ENCODE measurements around the gene KLHL29. TPM values are rescaled to one million over a fixed set of nuclear protein-coding genes. Genes with fewer than 3 reads are reported as not detected.

KLHL29 gene
- polyA plus RNA-seq, 1 donor from 2014 or later: 42.4 TPM

DNA sequence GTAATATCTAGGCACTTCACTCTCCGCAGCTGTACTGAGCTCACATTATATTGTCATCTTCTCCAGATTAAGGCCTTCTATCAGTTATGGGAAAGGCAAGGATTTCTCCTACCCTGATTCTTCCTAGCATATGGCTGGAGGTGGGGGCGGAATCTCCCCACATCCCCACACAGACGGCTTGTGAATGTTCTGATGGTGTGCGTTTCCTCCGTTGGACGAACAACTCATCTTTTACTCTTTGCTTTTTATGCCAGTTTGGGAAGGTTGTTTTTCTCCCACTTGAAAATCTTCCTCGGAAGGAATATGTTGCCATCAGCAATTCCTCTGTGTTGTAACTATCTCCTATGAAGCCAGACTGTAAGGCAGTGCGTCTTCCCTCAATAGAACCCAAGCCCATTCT lies 24.3 kb downstream of the KLHL29 start:
- Histone ChIP-seq H2AFZ (ENCODE audit: low read depth, low read length) (no peak overlapping the region), H3K4me3 (ENCODE audit: low read length) (no peak overlapping the region), H4K20me1 (ENCODE audit: insufficient read depth) (peaks cover 26% of the 10 kb centered on the region), H3F3A (ENCODE audit: insufficient read depth, low read length, poor library complexity, severe bottlenecking) (peaks cover 3% of the 10 kb centered on the region), H3K36me3 (ENCODE audit: insufficient read depth, low read length) (no peaks in the 10 kb centered on the region), H3K27me3 (ENCODE audit: insufficient read depth, low read depth, low read length) (no peaks in the 10 kb centered on the region), H3K9me3 (ENCODE audit: low read length) (no peaks in the 10 kb centered on the region), H3K9ac (ENCODE audit: low read length) (no peak overlapping the region), H3K4me2 (ENCODE audit: low read length) (no peak overlapping the region), H3K79me2 (replicated peaks; ENCODE audit: insufficient read depth, low read length) (peaks cover 46% of the 10 kb centered on the region), H3K27ac (ENCODE audit: low read length) (no peak overlapping the region), H3K9me2 (ENCODE audit: insufficient read depth, low read length) (no peaks in the 10 kb centered on the region)
- TF ChIP-seq RAD21 (conservative IDR thresholded peaks at IDR 0.05) (no peak), EP300 (conservative IDR thresholded peaks at IDR 0.05; ENCODE audit: poor library complexity, severe bottlenecking) (no peak), SMC3 (conservative IDR thresholded peaks at IDR 0.05; ENCODE audit: poor library complexity) (no peak), MXI1 (conservative IDR thresholded peaks at IDR 0.05; ENCODE audit: poor library complexity, severe bottlenecking) (no peak), POLR2AphosphoS5 (IDR thresholded peaks at IDR 0.05) (no peak), CTCF (IDR thresholded peaks at IDR 0.05; ENCODE audit: poor library complexity, severe bottlenecking) (no peak), REST (IDR thresholded peaks at IDR 0.05; ENCODE audit: borderline replicate concordance) (no peak), TAF1 (IDR thresholded peaks at IDR 0.05; ENCODE audit: low read depth) (no peak), EZH2 (IDR thresholded peaks at IDR 0.05; ENCODE audit: borderline replicate concordance, insufficient read depth, low read length, poor library complexity, severe bottlenecking) (no peak)

- H3K27ac ChIP-seq (ENCODE audit: low read length): no peak overlapping the region
- TF ChIP-seq EP300 (conservative IDR thresholded peaks at IDR 0.05; ENCODE audit: poor library complexity, severe bottlenecking) (no peak), RAD21 (conservative IDR thresholded peaks at IDR 0.05) (no peak), POLR2AphosphoS5 (IDR thresholded peaks at IDR 0.05) (no peak), EZH2 (IDR thresholded peaks at IDR 0.05; ENCODE audit: borderline replicate concordance, insufficient read depth, low read length, poor library complexity, severe bottlenecking) (no peak), SMC3 (conservative IDR thresholded peaks at IDR 0.05; ENCODE audit: poor library complexity) (no peak), REST (IDR thresholded peaks at IDR 0.05; ENCODE audit: borderline replicate concordance) (no peak), TAF1 (IDR thresholded peaks at IDR 0.05; ENCODE audit: low read depth) (no peak), CTCF (IDR thresholded peaks at IDR 0.05; ENCODE audit: poor library complexity, severe bottlenecking) (no peak), MXI1 (conservative IDR thresholded peaks at IDR 0.05; ENCODE audit: poor library complexity, severe bottlenecking) (no peak)
- no peak overlapping the region for H3K4me2 ChIP-seq (ENCODE audit: low read length)
- H3K9ac ChIP-seq (ENCODE audit: low read length): no peak overlapping the region
- no peak overlapping the region for H2AFZ ChIP-seq (ENCODE audit: low read depth, low read length)
- no peaks in the 10 kb centered on the region for H3F3A ChIP-seq (ENCODE audit: insufficient read depth, low read length, poor library complexity, severe bottlenecking)
- H3K9me2 ChIP-seq (ENCODE audit: insufficient read depth, low read length): no peaks in the 10 kb centered on the region
- H3K27me3 ChIP-seq (ENCODE audit: insufficient read depth, low read depth, low read length): no peaks in the 10 kb centered on the region
- H4K20me1 ChIP-seq (ENCODE audit: insufficient read depth): peaks cover 25% of the 10 kb centered on the region
- no peak overlapping the region for H3K4me3 ChIP-seq (ENCODE audit: low read length)
- peaks cover 46% of the 10 kb centered on the region for H3K79me2 ChIP-seq (replicated peaks; ENCODE audit: insufficient read depth, low read length)
- H3K36me3 ChIP-seq (ENCODE audit: insufficient read depth, low read length): no peaks in the 10 kb centered on the region
- H3K9me3 ChIP-seq (ENCODE audit: low read length): no peaks in the 10 kb centered on the region
These were observed 25.6 kb downstream of the KLHL29 start for GRCh38 chr2:23410596-23410995.
